Esophagus muscularis mucosa (tissue), 4 donors: ENCODE results near the gene CHN1. TPM values are rescaled to one million over a fixed set of nuclear protein-coding genes. Genes with fewer than 3 reads are reported as not detected.

Experiments
- DNase-seq: peaks from one replicate; pipeline ENCODE4 v3.0.0-alpha.2; 2017; ENCODE audit errors: extremely low spot score
- H3K27ac ChIP-seq, 4 donors: fragments of 200-600 bp; sonication (generic); replicated peaks in 1 of 4; 1 replicate in 3 of 4; 2 replicates in 1 of 4; pipeline ENCODE4 v1.5.1; 2016 to 2019; ENCODE audit warnings: mild to moderate bottlenecking in 1 of 4
- H3K27me3 ChIP-seq, 4 donors: fragments of 200-600 bp; sonication (generic); one replicate each; pipeline versions ENCODE4 v1.5.1 to v1.6.0; 2016 to 2019
- H3K36me3 ChIP-seq, 4 donors: fragments of 200-600 bp; sonication (generic); one replicate each; pipeline ENCODE4 v1.5.1; 2016 to 2019
- H3K4me1 ChIP-seq, 4 donors: fragments of 200-600 bp; sonication (generic); one replicate each; pipeline ENCODE4 v1.5.1; 2016 to 2019
- H3K4me3 ChIP-seq, 4 donors: fragments of 200-600 bp; sonication (generic); 1 replicate in 2 of 4; 2 replicates in 2 of 4; pipeline ENCODE4 v1.5.1; 2016 to 2019; ENCODE audit warnings: mild to moderate bottlenecking in 4 of 4, moderate library complexity in 1 of 4
- H3K9me3 ChIP-seq, 4 donors: fragments of 200-600 bp; sonication (generic); 1 replicate in 3 of 4; 2 replicates in 1 of 4; pipeline ENCODE4 v1.5.1; 2016 to 2019
- CTCF ChIP-seq, 3 experiments: fragments of 200-600 bp in 2 of 3; fragments of 450-650 bp in 1 of 3; sonication (generic) in 2 of 3; IDR thresholded peaks; one replicate each; pipeline ENCODE4 v1.5.1; 2017 to 2019; ENCODE audit warnings: antibody characterized with exemption in 3 of 3, mild to moderate bottlenecking in 2 of 3, moderate library complexity in 1 of 3
- EP300 ChIP-seq: sonication (generic); formaldehyde crosslinking; IDR thresholded peaks from one replicate; pipeline ENCODE4 v1.6.1; 2017; ENCODE audit warnings: antibody characterized with exemption
- POLR2A ChIP-seq: fragments of 450-650 bp; IDR thresholded peaks from one replicate; pipeline ENCODE4 v1.6.1; 2017; ENCODE audit warnings: antibody characterized with exemption, moderate library complexity, mild to moderate bottlenecking, low read depth
- POLR2AphosphoS5 ChIP-seq, 2 donors: sonication (generic); formaldehyde crosslinking; IDR thresholded peaks; one replicate each; pipeline ENCODE4 v1.6.1; 2017; ENCODE audit warnings: antibody characterized with exemption in 2 of 2
- WGBS: methylation state at CpG from one replicate; pipeline ENCODE4 v1.1.5; 2018; 5-methylcytosine and 5-hydroxymethylcytosine counted together
- intact Hi-C: fragments of 100-400 bp; cut with DNase I; formaldehyde crosslinking; loops from one replicate; pipeline ENCODE4 v1.15.1; 2023
- total RNA-seq, 4 donors: library from RNA; depleted of rRNA; stranded (reverse); fragments of >200 nt; gene quantifications; one replicate each; pipeline versions ENCODE4 v1.1.0 to v1.2.1, GENCODE V29; 2016

The CHN1 gene
- total RNA-seq, 4 donors from 2014 or later = 23.2 to 32.3 (median 29.8) TPM

GRCh38 chr2:174791020-174791419 is 214.2 kb downstream of the CHN1 start:
- Histone ChIP-seq H3K4me3 (no peak overlapping the region), H3K27ac (no peak overlapping the region), H3K27me3 (no peaks in the 10 kb centered on the region), H3K4me1 (peaks cover 4 to 18% (median 10%) of the 10 kb centered on the region in 4 donors), H3K9me3 (no peaks in the 10 kb centered on the region), H3K36me3 (no peaks in the 10 kb centered on the region)
- WGBS = 72% methylated on average over 8 of the region's 8 CpGs
- no peak for TF ChIP-seq CTCF (IDR thresholded peaks at IDR 0.05)
- TF ChIP-seq POLR2AphosphoS5 (IDR thresholded peaks at IDR 0.05) = no peak
- no peak for TF ChIP-seq EP300
- TF ChIP-seq POLR2A = no peak
- DNase-seq = no peak
- intact Hi-C loops = no loop called here

- no peaks in the 10 kb centered on the region for H3K36me3 ChIP-seq
- no peak for TF ChIP-seq POLR2A
- no peak for TF ChIP-seq EP300
- no peak for TF ChIP-seq CTCF (IDR thresholded peaks at IDR 0.05)
- TF ChIP-seq POLR2AphosphoS5 (IDR thresholded peaks at IDR 0.05) = no peak
- intact Hi-C loops = no loop called here
- H3K27me3 ChIP-seq = no peaks in the 10 kb centered on the region
- no peak overlapping the region for H3K4me3 ChIP-seq
- peak; percentile 77 for DNase-seq
- no peak overlapping the region for H3K27ac ChIP-seq
- H3K4me1 ChIP-seq = peaks cover 4 to 18% (median 10%) of the 10 kb centered on the region in 4 donors
- no peaks in the 10 kb centered on the region for H3K9me3 ChIP-seq
- 92% methylated on average over 16 of the region's 16 CpGs for WGBS
Observed at GRCh38 chr2:174789001-174789400, 216.2 kb downstream of the CHN1 start.

GRCh38 chr2:174788291-174788929 is 216.8 kb downstream of the CHN1 start:
- no peaks in the 10 kb centered on the region for H3K27me3 ChIP-seq
- DNase-seq = peak; percentile 57
- H3K27ac ChIP-seq = no peak overlapping the region
- 69% methylated on average over 10 of the region's 15 CpGs for WGBS
- no peaks in the 10 kb centered on the region for H3K36me3 ChIP-seq
- intact Hi-C loops = no loop called here
- H3K9me3 ChIP-seq = no peaks in the 10 kb centered on the region
- H3K4me1 ChIP-seq = peaks cover 4 to 18% (median 10%) of the 10 kb centered on the region in 4 donors
- no peak overlapping the region for H3K4me3 ChIP-seq
- no peak for TF ChIP-seq EP300
- no peak for TF ChIP-seq POLR2A

- peak overlapping the region in 1 of 4 donors; percentile 41 for H3K27ac ChIP-seq
- 79% methylated on average over 5 of the region's 5 CpGs for WGBS
- intact Hi-C loops = no loop called here
- no peak overlapping the region for H3K4me3 ChIP-seq
- H3K27me3 ChIP-seq = no peaks in the 10 kb centered on the region
- no peak for TF ChIP-seq EP300
- TF ChIP-seq POLR2AphosphoS5 (IDR thresholded peaks at IDR 0.05) = no peak
- TF ChIP-seq CTCF (IDR thresholded peaks at IDR 0.05) = no peak
- no peak for TF ChIP-seq POLR2A
- peak; percentile 90 for DNase-seq
- no peaks in the 10 kb centered on the region for H3K9me3 ChIP-seq
- no peaks in the 10 kb centered on the region for H3K36me3 ChIP-seq
- peaks cover 4 to 18% (median 10%) of the 10 kb centered on the region in 4 donors for H3K4me1 ChIP-seq
Observed at GRCh38 chr2:174787487-174788205, 217.5 kb downstream of the CHN1 start.

- Histone ChIP-seq H3K4me1 (peaks cover 4 to 28% (median 22%) of the 10 kb centered on the region in 4 donors), H3K27me3 (no peaks in the 10 kb centered on the region), H3K9me3 (no peaks in the 10 kb centered on the region), H3K4me3 (no peak overlapping the region), H3K36me3 (no peaks in the 10 kb centered on the region), H3K27ac (no peak overlapping the region)
- no peak for DNase-seq
- WGBS = 75% methylated on average over 8 of the region's 8 CpGs
- intact Hi-C loops = no loop called here
- TF ChIP-seq POLR2A = no peak
- TF ChIP-seq CTCF (IDR thresholded peaks at IDR 0.05) = no peak
- no peak for TF ChIP-seq POLR2AphosphoS5 (IDR thresholded peaks at IDR 0.05)
- no peak for TF ChIP-seq EP300
Observed at GRCh38 chr2:174786066-174786725, 219.0 kb downstream of the CHN1 start.
